Astrocyte (in vitro differentiated cells and primary cell): ENCODE results near the gene MOB1B. TPM values are rescaled to one million over a fixed set of nuclear protein-coding genes. Genes with fewer than 3 reads are reported as not detected.
"Not testable (repeated sequence)": the region's sequence is repeated elsewhere in the genome, so short reads cannot be mapped to it uniquely, and the experiment has no call there.

ENCODE experiments used
- DNase-seq: peaks from one replicate; pipeline ENCODE4 v3.0.0-alpha.2; 2010; ENCODE audit warnings: low read depth
- FAIRE-seq: peaks from 2 replicates; lab custom pipeline; 2011; peaks lifted over from hg19 to GRCh38; lab: Jason Lieb, UNC
- H2AFZ ChIP-seq: 2 replicates; pipeline ENCODE4 v1.6.0; 2012; ENCODE audit warnings: low read depth, low read length, inconsistent platforms
- H3K27ac ChIP-seq: 2 replicates; pipeline ENCODE4 v1.5.1; 2011; ENCODE audit warnings: low read depth, low read length, inconsistent platforms
- H3K27me3 ChIP-seq: 2 replicates; pipeline ENCODE4 v1.6.0; 2011; ENCODE audit warnings: low read length, inconsistent platforms; ENCODE audit not compliant: insufficient read depth
- H3K36me3 ChIP-seq: 2 replicates; pipeline ENCODE4 v1.5.1; 2011; ENCODE audit warnings: low read length, inconsistent platforms; ENCODE audit not compliant: insufficient read depth
- H3K4me1 ChIP-seq: 2 replicates; pipeline ENCODE4 v1.5.1; 2011; ENCODE audit warnings: low read length, inconsistent platforms; ENCODE audit not compliant: insufficient read depth
- H3K4me2 ChIP-seq: 2 replicates; pipeline ENCODE4 v1.6.0; 2012; ENCODE audit warnings: low read length, inconsistent platforms
- H3K4me3 ChIP-seq: 2 replicates; pipeline ENCODE4 v1.5.1; 2011; ENCODE audit warnings: low read depth, mild to moderate bottlenecking, low read length, inconsistent platforms; ENCODE audit not compliant: insufficient read depth
- H3K79me2 ChIP-seq: 2 replicates; pipeline ENCODE4 v1.6.0; 2012; ENCODE audit warnings: mild to moderate bottlenecking, low read length, inconsistent platforms; ENCODE audit not compliant: insufficient read depth
- H3K9ac ChIP-seq: 2 replicates; pipeline ENCODE4 v1.6.0; 2012; ENCODE audit warnings: mild to moderate bottlenecking, low read length, inconsistent platforms
- H3K9me3 ChIP-seq: 2 replicates; pipeline ENCODE4 v1.5.1; 2012; ENCODE audit warnings: low read depth, mild to moderate bottlenecking, low read length, inconsistent platforms; ENCODE audit not compliant: insufficient read depth
- H4K20me1 ChIP-seq: 2 replicates; pipeline ENCODE4 v1.6.0; 2012; ENCODE audit warnings: low read length, inconsistent platforms; ENCODE audit not compliant: insufficient read depth
- H3K27ac Mint-ChIP-seq: one replicate; pipeline ENCODE4 v1.8.0; 2021; ENCODE audit warnings: mild to moderate bottlenecking, mixed read lengths; ENCODE audit not compliant: unreplicated experiment
- H3K27me3 Mint-ChIP-seq: one replicate; pipeline ENCODE4 v1.8.0; 2021; ENCODE audit warnings: low read depth, mixed read lengths; ENCODE audit not compliant: unreplicated experiment
- H3K36me3 Mint-ChIP-seq: one replicate; pipeline ENCODE4 v1.8.0; 2021; ENCODE audit warnings: low read depth, mixed read lengths; ENCODE audit not compliant: unreplicated experiment
- H3K4me1 Mint-ChIP-seq: one replicate; pipeline ENCODE4 v1.8.0; 2021; ENCODE audit warnings: low read depth, mixed read lengths; ENCODE audit not compliant: unreplicated experiment
- H3K4me3 Mint-ChIP-seq: one replicate; pipeline ENCODE4 v1.8.0; 2021; ENCODE audit warnings: mild to moderate bottlenecking, moderate library complexity, mixed read lengths; ENCODE audit not compliant: unreplicated experiment
- H3K9me3 Mint-ChIP-seq: one replicate; pipeline ENCODE4 v1.8.0; 2021; ENCODE audit warnings: mild to moderate bottlenecking, mixed read lengths; ENCODE audit not compliant: unreplicated experiment
- CTCF ChIP-seq: IDR thresholded peaks from 2 replicates; pipeline ENCODE4 v1.5.1; 2011; ENCODE audit warnings: low read depth, mild to moderate bottlenecking, inconsistent platforms, low read length, moderate library complexity; ENCODE audit not compliant: insufficient read depth
- EZH2 ChIP-seq: IDR thresholded peaks from 2 replicates; pipeline ENCODE4 v1.6.1; 2012; ENCODE audit warnings: mild to moderate bottlenecking, low read length, inconsistent platforms; ENCODE audit not compliant: insufficient read depth
- total RNA-seq: library from RNA; stranded (reverse); gene quantifications from 2 replicates; pipeline ENCODE4 v1.2.1, GENCODE V29; 2021

The MOB1B gene
- total RNA-seq, 1 donor from 2014 or later, result 40.6 TPM

- no peak overlapping the region for H3K4me2 ChIP-seq
These were observed 102.2 kb downstream of the MOB1B start for GRCh38 chr4:71004281-71004851.

GRCh38 chr4:71005025-71005424, 102.9 kb downstream of the MOB1B start:
- FAIRE-seq, H2AFZ ChIP-seq, H3K27me3 Mint-ChIP-seq, H3K4me3 ChIP-seq, H3K27me3 ChIP-seq, H3K9me3 Mint-ChIP-seq, H3K4me3 Mint-ChIP-seq, DNase-seq, H3K9ac ChIP-seq, H3K9me3 ChIP-seq, H3K36me3 ChIP-seq, H4K20me1 ChIP-seq, H3K27ac ChIP-seq, H3K27ac Mint-ChIP-seq, H3K4me2 ChIP-seq: not testable (repeated sequence)
- peaks cover 77% of the 10 kb centered on the region for H3K79me2 ChIP-seq
- H3K4me1 ChIP-seq, result peaks cover 16% of the 10 kb centered on the region
- Mint-ChIP-seq H3K36me3 (peaks cover 15% of the 10 kb centered on the region), H3K4me1 (peaks cover 14% of the 10 kb centered on the region)

More at GRCh38 chr4:71004281-71004851, 102.2 kb downstream of the MOB1B start:
- FAIRE-seq, result no peak
- Histone ChIP-seq H4K20me1 (no peaks in the 10 kb centered on the region), H3K27ac (no peak overlapping the region), H3K4me1 (peaks cover 10% of the 10 kb centered on the region), H3K9ac (no peak overlapping the region), H3K9me3 (no peaks in the 10 kb centered on the region), H3K79me2 (peaks cover 74% of the 10 kb centered on the region), H2AFZ (no peak overlapping the region), H3K4me3 (no peak overlapping the region), H3K27me3 (no peaks in the 10 kb centered on the region), H3K36me3 (no peaks in the 10 kb centered on the region)
- H3K9me3 Mint-ChIP-seq, result peaks cover 5% of the 10 kb centered on the region
- H3K27me3 Mint-ChIP-seq, result no peaks in the 10 kb centered on the region
- H3K36me3 Mint-ChIP-seq, result peaks cover 20% of the 10 kb centered on the region
- no peak overlapping the region for H3K4me3 Mint-ChIP-seq
- H3K27ac Mint-ChIP-seq, result no peak overlapping the region
- TF ChIP-seq CTCF, result no peak
- TF ChIP-seq EZH2, result no peak
- peaks cover 7% of the 10 kb centered on the region for H3K4me1 Mint-ChIP-seq
- no peak for DNase-seq

- H3K4me1 Mint-ChIP-seq, result peaks cover 14% of the 10 kb centered on the region
- H3K79me2 ChIP-seq, result peaks cover 77% of the 10 kb centered on the region
These were observed 104.2 kb downstream of the MOB1B start for GRCh38 chr4:71006203-71006907.

More at GRCh38 chr4:71006203-71006907, 104.2 kb downstream of the MOB1B start:
- H3K4me3 ChIP-seq, result no peak overlapping the region
- Mint-ChIP-seq H3K27me3 (no peaks in the 10 kb centered on the region), H3K4me3 (no peak overlapping the region), H3K27ac (no peak overlapping the region), H3K9me3 (no peaks in the 10 kb centered on the region), H3K36me3 (peaks cover 4% of the 10 kb centered on the region)
- no peak overlapping the region for H3K9ac ChIP-seq
- H4K20me1 ChIP-seq, result no peaks in the 10 kb centered on the region
- H3K27ac ChIP-seq, result no peak overlapping the region
- H3K4me1 ChIP-seq, result peaks cover 18% of the 10 kb centered on the region
- FAIRE-seq (no peak), DNase-seq (no peak)
- no peaks in the 10 kb centered on the region for H3K9me3 ChIP-seq
- no peaks in the 10 kb centered on the region for H3K36me3 ChIP-seq
- no peaks in the 10 kb centered on the region for H3K27me3 ChIP-seq
- H2AFZ ChIP-seq, result no peak overlapping the region
- H3K4me2 ChIP-seq, result no peak overlapping the region
- TF ChIP-seq EZH2 (no peak), CTCF (no peak)
